RWPE2 (cell line): Measurements from ENCODE around the gene SLC4A1.

Experiments
- ATAC-seq: fragments of 200-7000 bp; cut with Tn5 transposase; 3 replicates; pipeline ENCODE4 v1.9.1; 2021; ENCODE audit warnings: low read depth
- DNase-seq: peaks from one replicate; pipeline ENCODE4 v3.0.0-alpha.2; 2020; ENCODE audit warnings: low spot score
- H3K27ac ChIP-seq: fragments of 450-650 bp; 2 replicates; pipeline ENCODE4 v1.5.1; 2017; ENCODE audit warnings: mild to moderate bottlenecking; ENCODE audit not compliant: poor library complexity, severe bottlenecking
- H3K27me3 ChIP-seq: fragments of 250-450 bp; sonication (Bioruptor Pico); 2 replicates; pipeline ENCODE4 v1.5.1; 2021; ENCODE audit warnings: mild to moderate bottlenecking, moderate library complexity; ENCODE audit not compliant: insufficient read depth, poor library complexity, severe bottlenecking
- H3K36me3 ChIP-seq: fragments of 250-450 bp; sonication (Bioruptor Pico); 2 replicates; pipeline ENCODE4 v1.5.1; 2020; ENCODE audit warnings: low read depth, mild to moderate bottlenecking, moderate library complexity
- H3K4me1 ChIP-seq: fragments of 250-450 bp; sonication (Bioruptor Pico); 2 replicates; pipeline ENCODE4 v1.5.1; 2021; ENCODE audit warnings: mild to moderate bottlenecking, moderate library complexity; ENCODE audit not compliant: insufficient read depth, poor library complexity, severe bottlenecking
- H3K4me3 ChIP-seq: fragments of 250-450 bp; sonication (Bioruptor Pico); 2 replicates; pipeline ENCODE4 v1.5.1; 2021; ENCODE audit warnings: mild to moderate bottlenecking, moderate library complexity; ENCODE audit not compliant: severe bottlenecking
- H3K9me3 ChIP-seq: fragments of 250-450 bp; sonication (Bioruptor Pico); 2 replicates; pipeline ENCODE4 v1.5.1; 2021; ENCODE audit warnings: mild to moderate bottlenecking, moderate library complexity; ENCODE audit not compliant: severe bottlenecking
- CTCF ChIP-seq: fragments of 450-650 bp; IDR thresholded peaks from one replicate; pipeline ENCODE4 v1.5.1; 2017; ENCODE audit warnings: mild to moderate bottlenecking, moderate library complexity; ENCODE audit not compliant: poor library complexity, severe bottlenecking

The SLC4A1 gene

GRCh38 chr17:44213403-44214229 is 54.3 kb downstream of the SLC4A1 start:
- Histone ChIP-seq H3K27me3 (no peaks in the 10 kb centered on the region), H3K27ac (no peak overlapping the region), H3K4me1 (peaks cover 16% of the 10 kb centered on the region), H3K4me3 (no peak overlapping the region), H3K36me3 (peaks cover 61% of the 10 kb centered on the region), H3K9me3 (no peaks in the 10 kb centered on the region)
- DNase-seq, result no peak
- ATAC-seq, result no peak
- no peak for TF ChIP-seq CTCF

- Histone ChIP-seq H3K36me3 (peaks cover 67% of the 10 kb centered on the region), H3K4me3 (no peak overlapping the region), H3K9me3 (no peaks in the 10 kb centered on the region), H3K4me1 (peaks cover 22% of the 10 kb centered on the region), H3K27ac (no peak overlapping the region), H3K27me3 (no peaks in the 10 kb centered on the region)
- ATAC-seq (no peak), DNase-seq (no peak)
- TF ChIP-seq CTCF, result no peak
Measured at GRCh38 chr17:44212507-44213402, 55.2 kb downstream of the SLC4A1 start.

GRCh38 chr17:44211281-44212265 is 56.4 kb downstream of the SLC4A1 start:
- peaks cover 66% of the 10 kb centered on the region for H3K36me3 ChIP-seq
- no peak overlapping the region for H3K4me3 ChIP-seq
- H3K27ac ChIP-seq, result no peak overlapping the region

More at GRCh38 chr17:44211281-44212265, 56.4 kb downstream of the SLC4A1 start:
- no peak for TF ChIP-seq CTCF
- ATAC-seq (no peak), DNase-seq (no peak)
- H3K9me3 ChIP-seq, result no peaks in the 10 kb centered on the region
- H3K27me3 ChIP-seq, result no peaks in the 10 kb centered on the region
- H3K4me1 ChIP-seq, result peaks cover 22% of the 10 kb centered on the region
